Cardiac muscle cell (in vitro differentiated cells and primary cell): Measurements from ENCODE around the gene FTH1. TPM values are rescaled to one million over a fixed set of nuclear protein-coding genes. Genes with fewer than 3 reads are reported as not detected.

Experiments used
- DNase-seq, 2 donors: peaks; one replicate each; pipeline versions ENCODE4 v3.0.0 to v3.0.0-alpha.2; 2010 to 2017; ENCODE audit warnings: low read depth in 1 of 2, low spot score in 1 of 2
- H3K27ac ChIP-seq: fragments of 200-600 bp; sonication (generic); 2 replicates; pipeline ENCODE4 v1.5.1; 2016
- H3K27me3 ChIP-seq: fragments of 200-600 bp; sonication (generic); 2 replicates; pipeline ENCODE4 v1.6.0; 2016; ENCODE audit warnings: control low read depth
- H3K36me3 ChIP-seq: fragments of 200-600 bp; sonication (generic); 2 replicates; pipeline ENCODE4 v1.5.1; 2016; ENCODE audit warnings: control low read depth
- H3K4me1 ChIP-seq: fragments of 200-600 bp; sonication (generic); 2 replicates; pipeline ENCODE4 v1.8.1; 2017; ENCODE audit warnings: low read depth, mild to moderate bottlenecking, mixed run types
- H3K4me3 ChIP-seq: fragments of 200-600 bp; sonication (generic); 2 replicates; pipeline ENCODE4 v1.5.1; 2016; ENCODE audit warnings: mild to moderate bottlenecking
- H3K9me3 ChIP-seq: fragments of 200-600 bp; sonication (generic); 2 replicates; pipeline ENCODE4 v1.5.1; 2017; ENCODE audit warnings: low read depth, mild to moderate bottlenecking, control low read depth
- CTCF ChIP-seq: IDR thresholded peaks from 2 replicates; pipeline ENCODE4 v1.5.1; 2012; ENCODE audit warnings: low read depth, mild to moderate bottlenecking, low read length
- polyA plus RNA-seq: library from polyadenylated mRNA; unstranded; fragments of >200 nt; fragmentation: Nextera tagmentation; extraction: Ambion mirVana; gene quantifications from 2 replicates; pipeline ENCODE4 v1.2.1, GENCODE V29; 2016
- total RNA-seq: library from RNA; depleted of rRNA; stranded (reverse); fragments of >200 nt; gene quantifications from 2 replicates; pipeline ENCODE4 v1.2.3, GENCODE V29; 2016

FTH1 gene
- total and polyA plus RNA-seq, 2 experiments from 2014 or later: 858 to 2,885 TPM

- no peak for TF ChIP-seq CTCF
- no peak for DNase-seq
- no peak within 1 kb of the TSS for H3K4me3 ChIP-seq
- H3K9me3 ChIP-seq: no peaks in the 10 kb centered on the region
- no peaks in the 10 kb centered on the region for H3K36me3 ChIP-seq
- H3K27me3 ChIP-seq: peaks cover 7% of the 10 kb centered on the region
- no peaks in the 10 kb centered on the region for H3K4me1 ChIP-seq
- no peak within 1 kb of the TSS for H3K27ac ChIP-seq
Measured at GRCh38 chr11:61950035-61950547, 17.3 kb downstream of the FTH1 start, which contains the start of gene BEST1. TSS of gene BEST1 (plus strand) at chr11:61950351. CDS start at chr11:61951807, 1,456 bp downstream.

GRCh38 chr11:61949169-61950034 is 18.0 kb downstream of the FTH1 start:
- Histone ChIP-seq H3K4me3 (no peak overlapping the region), H3K9me3 (no peaks in the 10 kb centered on the region), H3K27me3 (no peaks in the 10 kb centered on the region), H3K36me3 (no peaks in the 10 kb centered on the region), H3K27ac (no peak overlapping the region), H3K4me1 (no peaks in the 10 kb centered on the region)
- DNase-seq: peak; percentile 48 to 98
- TF ChIP-seq CTCF: no peak

GRCh38 chr11:61948505-61948904 is 18.9 kb downstream of the FTH1 start:
- no peaks in the 10 kb centered on the region for H3K27me3 ChIP-seq
- H3K36me3 ChIP-seq: no peaks in the 10 kb centered on the region
- peak in 1 of 2 donors; percentile 63 for DNase-seq
- no peaks in the 10 kb centered on the region for H3K9me3 ChIP-seq
- TF ChIP-seq CTCF: no peak
- no peak overlapping the region for H3K27ac ChIP-seq
- no peaks in the 10 kb centered on the region for H3K4me1 ChIP-seq
- no peak overlapping the region for H3K4me3 ChIP-seq

- no peaks in the 10 kb centered on the region for H3K4me1 ChIP-seq
- TF ChIP-seq CTCF: peak; percentile 96
- no peak overlapping the region for H3K4me3 ChIP-seq
- H3K27ac ChIP-seq: no peak overlapping the region
- no peaks in the 10 kb centered on the region for H3K9me3 ChIP-seq
- H3K27me3 ChIP-seq: no peaks in the 10 kb centered on the region
- no peaks in the 10 kb centered on the region for H3K36me3 ChIP-seq
- peak; percentile 90 to 97 for DNase-seq
Measured at GRCh38 chr11:61947486-61948210, 19.8 kb downstream of the FTH1 start.

- Histone ChIP-seq H3K27me3 (no peaks in the 10 kb centered on the region), H3K36me3 (no peaks in the 10 kb centered on the region), H3K4me3 (no peak overlapping the region), H3K4me1 (no peaks in the 10 kb centered on the region), H3K27ac (no peak overlapping the region), H3K9me3 (no peaks in the 10 kb centered on the region)
- no peak for DNase-seq
- no peak for TF ChIP-seq CTCF
Measured at GRCh38 chr11:61946894-61947293, 20.5 kb downstream of the FTH1 start.
